ENCODE results near the gene CTIF. TPM values are rescaled to one million over a fixed set of nuclear protein-coding genes. Genes with fewer than 3 reads are reported as not detected.

Gene CTIF
- total RNA-seq, 1 donor = 86.4 TPM

- H3K4me3 ChIP-seq (ENCODE audit: low read depth, low read length) = no peak overlapping the region
- TF ChIP-seq, protein P1, sequence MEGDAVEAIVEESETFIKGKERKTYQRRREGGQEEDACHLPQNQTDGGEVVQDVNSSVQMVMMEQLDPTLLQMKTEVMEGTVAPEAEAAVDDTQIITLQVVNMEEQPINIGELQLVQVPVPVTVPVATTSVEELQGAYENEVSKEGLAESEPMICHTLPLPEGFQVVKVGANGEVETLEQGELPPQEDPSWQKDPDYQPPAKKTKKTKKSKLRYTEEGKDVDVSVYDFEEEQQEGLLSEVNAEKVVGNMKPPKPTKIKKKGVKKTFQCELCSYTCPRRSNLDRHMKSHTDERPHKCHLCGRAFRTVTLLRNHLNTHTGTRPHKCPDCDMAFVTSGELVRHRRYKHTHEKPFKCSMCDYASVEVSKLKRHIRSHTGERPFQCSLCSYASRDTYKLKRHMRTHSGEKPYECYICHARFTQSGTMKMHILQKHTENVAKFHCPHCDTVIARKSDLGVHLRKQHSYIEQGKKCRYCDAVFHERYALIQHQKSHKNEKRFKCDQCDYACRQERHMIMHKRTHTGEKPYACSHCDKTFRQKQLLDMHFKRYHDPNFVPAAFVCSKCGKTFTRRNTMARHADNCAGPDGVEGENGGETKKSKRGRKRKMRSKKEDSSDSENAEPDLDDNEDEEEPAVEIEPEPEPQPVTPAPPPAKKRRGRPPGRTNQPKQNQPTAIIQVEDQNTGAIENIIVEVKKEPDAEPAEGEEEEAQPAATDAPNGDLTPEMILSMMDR (IDR thresholded peaks at IDR 0.05; ENCODE audit: insufficient read depth, low read depth, low read length) = no peak
- DNase-seq (ENCODE audit: low read depth) = no peak
Measured at GRCh38 chr18:48871391-48872166, 332.7 kb downstream of the CTIF start.

- TF ChIP-seq, protein P1 (IDR thresholded peaks at IDR 0.05; ENCODE audit: insufficient read depth, low read depth, low read length) = no peak
- DNase-seq (ENCODE audit: low read depth) = peak; percentile 66
Measured at GRCh38 chr18:48872234-48873145, 333.7 kb downstream of the CTIF start.

GRCh38 chr18:48874233-48874632, 335.4 kb downstream of the CTIF start:
- no peak overlapping the region for H3K4me3 ChIP-seq (ENCODE audit: low read depth, low read length)
- DNase-seq (ENCODE audit: low read depth) = no peak

More at GRCh38 chr18:48872234-48873145, 333.7 kb downstream of the CTIF start:
- H3K4me3 ChIP-seq (ENCODE audit: low read depth, low read length) = no peak overlapping the region

DNA sequence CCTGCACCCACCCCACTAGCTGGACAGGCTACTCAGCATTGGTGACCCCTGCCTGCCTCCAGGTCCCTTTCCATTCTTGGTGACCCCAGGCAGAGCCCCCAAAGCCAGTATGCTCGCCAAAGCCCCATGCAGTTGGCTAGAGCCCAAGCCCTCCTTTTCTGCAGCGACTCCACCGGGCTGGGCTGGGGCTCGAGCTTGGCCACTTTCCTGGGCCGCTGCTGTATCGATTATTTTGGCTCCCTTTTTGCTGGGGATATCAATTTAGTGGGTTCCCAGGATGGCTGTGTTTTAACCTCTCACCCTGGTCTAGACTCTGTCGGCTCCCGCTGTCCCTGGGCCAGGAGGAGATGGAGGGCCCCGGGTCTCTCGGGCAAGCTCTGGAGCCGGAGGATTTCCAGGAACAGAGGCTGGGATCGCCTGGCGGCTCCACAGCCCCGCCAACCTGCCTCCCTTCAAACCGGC, 335.9 kb downstream of the CTIF start:
- no peak overlapping the region for H3K4me3 ChIP-seq (ENCODE audit: low read depth, low read length)
- TF ChIP-seq, protein P1 (IDR thresholded peaks at IDR 0.05; ENCODE audit: insufficient read depth, low read depth, low read length) = no peak
- DNase-seq (ENCODE audit: low read depth) = no peak

More at GRCh38 chr18:48874233-48874632, 335.4 kb downstream of the CTIF start:
- TF ChIP-seq, protein P1 (IDR thresholded peaks at IDR 0.05; ENCODE audit: insufficient read depth, low read depth, low read length) = no peak

GRCh38 chr18:48875314-48875941, 336.6 kb downstream of the CTIF start:
- no peak for DNase-seq (ENCODE audit: low read depth)
- TF ChIP-seq, protein P1 (IDR thresholded peaks at IDR 0.05; ENCODE audit: insufficient read depth, low read depth, low read length) = no peak
- H3K4me3 ChIP-seq (ENCODE audit: low read depth, low read length) = no peak overlapping the region

DNA sequence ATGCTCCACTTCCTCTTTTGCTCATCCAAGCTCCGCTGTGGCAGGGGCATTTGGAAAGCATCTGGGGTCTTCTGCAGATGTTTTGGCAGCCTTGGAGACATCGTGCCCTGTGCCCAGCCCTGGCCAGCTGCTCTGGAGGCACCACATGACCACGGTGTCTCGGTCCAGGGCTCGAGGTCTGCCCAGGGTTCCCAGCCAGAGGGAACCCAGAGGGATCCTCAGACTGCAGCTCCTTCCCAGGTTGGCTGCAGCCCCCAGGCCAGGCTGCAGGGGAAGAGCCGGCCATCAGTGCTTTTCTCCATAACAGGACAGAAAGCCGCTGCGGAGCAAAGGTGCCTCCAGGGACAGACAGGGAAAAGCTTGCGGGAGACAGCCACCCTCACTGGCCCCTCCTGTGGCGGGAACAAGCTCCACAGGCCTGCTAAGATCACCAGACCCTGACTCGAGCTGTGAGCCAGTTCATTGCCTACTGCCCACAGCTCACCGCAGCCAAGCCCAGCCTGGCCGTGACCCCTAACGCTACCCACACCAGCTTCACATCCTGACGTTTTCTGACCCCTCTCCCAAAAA, 337.2 kb downstream of the CTIF start:
- TF ChIP-seq, protein P1 (IDR thresholded peaks at IDR 0.05; ENCODE audit: insufficient read depth, low read depth, low read length) = peak; percentile 17
- DNase-seq (ENCODE audit: low read depth) = peak; percentile 48

More for the DNA sequence above, 337.2 kb downstream of the CTIF start:
- H3K4me3 ChIP-seq (ENCODE audit: low read depth, low read length) = no peak overlapping the region

Measured in fibroblast of villous mesenchyme (primary cell).